GM13976 (cell line): ENCODE data around the gene SMYD3.

Experiments
- DNase-seq: peaks from one replicate; pipeline ENCODE4 v3.0.0; 2012; ENCODE audit warnings: low spot score
- CTCF ChIP-seq: IDR thresholded peaks from 2 replicates; pipeline ENCODE4 v1.5.1; 2012; ENCODE audit warnings: borderline replicate concordance, mild to moderate bottlenecking; ENCODE audit not compliant: insufficient read depth; ENCODE audit errors: extremely low read depth, missing control alignments, control extremely low read depth
- in situ Hi-C: fragments of 300-500 bp; cut with MboI; formaldehyde crosslinking; loops from one replicate; pipeline ENCODE4 v1.12.0; 2022; ENCODE audit warnings: low sequenced_read_pairs, mixed read lengths, inconsistent platforms; ENCODE audit not compliant: unreplicated experiment

SMYD3 gene

DNA sequence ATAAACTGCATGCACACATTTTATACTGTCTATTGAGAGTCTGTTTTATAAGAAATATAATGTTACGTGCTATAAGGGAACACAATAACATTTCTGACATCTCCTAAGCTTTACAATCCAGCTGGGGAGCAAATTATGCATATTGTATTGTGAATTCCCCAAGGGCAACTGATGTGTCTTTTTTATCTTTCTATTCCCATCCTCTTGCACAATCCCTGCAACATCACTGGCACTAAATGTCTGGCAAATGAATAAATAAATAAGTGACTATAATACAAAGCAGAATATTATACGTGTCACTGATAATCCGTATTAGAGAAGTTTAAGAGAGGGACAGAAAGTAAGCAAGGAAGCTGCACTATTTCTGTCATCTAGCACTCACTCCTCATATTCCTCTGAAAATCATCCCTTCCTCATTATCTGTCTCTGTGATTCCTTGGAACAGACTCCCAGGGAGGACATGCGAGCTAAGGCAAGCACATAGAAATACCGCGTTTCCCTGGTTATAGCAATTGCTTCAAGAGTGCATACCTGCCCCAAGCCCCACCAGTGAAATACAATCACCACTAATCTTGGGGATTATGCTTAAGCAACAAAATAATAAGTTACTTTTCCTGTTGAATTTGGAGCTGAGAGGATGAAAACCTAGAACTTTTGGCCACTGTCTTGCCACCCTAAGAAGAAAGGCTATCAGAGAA, 205.4 kb downstream of the SMYD3 start:
- DNase-seq = no peak
- no peak for TF ChIP-seq CTCF
- in situ Hi-C loops = no loop called here

DNA sequence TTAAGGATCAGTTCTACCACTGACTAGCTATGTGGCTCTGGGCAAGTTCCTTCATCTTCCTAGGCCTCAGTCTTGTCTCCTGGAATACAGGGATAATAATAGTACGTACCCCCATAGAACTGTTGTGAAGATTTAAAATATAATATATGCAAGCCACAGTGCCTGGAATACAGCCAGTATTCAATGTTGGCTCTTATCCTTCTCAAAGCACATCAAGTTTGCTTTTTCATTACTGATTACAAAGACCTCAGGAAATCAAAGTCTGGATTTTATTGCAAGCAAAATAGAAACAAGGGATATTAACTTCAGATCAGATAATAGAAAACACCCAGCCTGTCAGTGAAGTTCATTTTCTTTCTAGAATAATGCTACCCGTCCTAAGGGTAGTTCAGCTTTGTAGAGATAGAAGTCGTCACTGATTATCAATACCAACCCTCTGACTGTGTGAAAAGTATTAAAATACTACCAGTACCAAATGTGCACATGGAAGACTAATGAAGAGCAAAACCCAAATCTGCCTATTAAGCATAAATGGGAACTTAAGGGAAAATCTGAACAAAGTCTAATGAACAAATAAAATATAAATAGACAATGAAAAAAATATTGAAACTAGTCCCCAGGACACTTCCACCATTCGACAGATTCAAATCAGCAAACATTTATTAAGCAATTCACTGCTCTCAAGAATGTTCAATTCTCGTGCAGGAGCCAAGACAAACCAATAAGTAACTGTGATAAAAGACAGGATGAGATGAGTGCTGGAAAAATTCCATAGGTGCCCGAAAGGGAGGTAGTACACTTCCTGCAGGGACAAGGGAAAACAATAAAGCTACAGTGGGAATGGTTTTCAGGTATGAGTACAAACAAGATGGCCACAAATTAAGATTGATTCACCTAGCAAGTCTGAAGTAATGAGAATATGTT, 206.2 kb downstream of the SMYD3 start:
- TF ChIP-seq CTCF = no peak
- in situ Hi-C loops = no loop called here
- DNase-seq = no peak

GRCh38 chr1:246297279-246298265, 209.5 kb downstream of the SMYD3 start:
- in situ Hi-C loops = loop anchor here (25.0 kb wide), 1 partner anchor 285 kb away; no protein-coding TSS in a partner anchor
- DNase-seq = no peak
- no peak for TF ChIP-seq CTCF

GRCh38 chr1:246295968-246296367, 211.1 kb downstream of the SMYD3 start:
- in situ Hi-C loops = loop anchor here (25.0 kb wide), 1 partner anchor 284 kb away; no protein-coding TSS in a partner anchor
- TF ChIP-seq CTCF = no peak
- DNase-seq = no peak

- no peak for TF ChIP-seq CTCF
- in situ Hi-C loops = loop anchor here (25.0 kb wide), 1 partner anchor 283 kb away; no protein-coding TSS in a partner anchor
- no peak for DNase-seq
Measured at GRCh38 chr1:246295340-246295739, 211.7 kb downstream of the SMYD3 start.
